ENCODE results near the gene PDIA5.

- no peak for TF ChIP-seq CTCF (IDR thresholded peaks at IDR 0.05)
- no peak for TF ChIP-seq POLR2A (IDR thresholded peaks at IDR 0.05)
Measured at GRCh38 chr3:123084192-123084591, 17.4 kb downstream of the PDIA5 start.
